Epithelial cell of proximal tubule (primary cell): ENCODE results near the gene SLC25A1. TPM values are rescaled to one million over a fixed set of nuclear protein-coding genes. Genes with fewer than 3 reads are reported as not detected.

Source experiments
- DNase-seq: peaks from one replicate; pipeline ENCODE4 v3.0.0-alpha.2; 2011; ENCODE audit warnings: low read depth
- H3K4me3 ChIP-seq: 2 replicates; pipeline ENCODE4 v1.5.1; 2011; ENCODE audit warnings: low read depth, mild to moderate bottlenecking, low read length
- total RNA-seq: library from RNA; depleted of rRNA; stranded (reverse); fragments of >200 nt; gene quantifications from 2 replicates; pipeline ENCODE4 v1.2.3, GENCODE V29; 2015
- TF ChIP-seq, protein P1 (sequence below): conservative IDR thresholded peaks from 2 replicates; pipeline ENCODE4 v1.5.1; 2012; ENCODE audit warnings: low read depth, mild to moderate bottlenecking, low read length

The SLC25A1 gene
- total RNA-seq, 1 donor from 2014 or later: 168 TPM

DNA sequence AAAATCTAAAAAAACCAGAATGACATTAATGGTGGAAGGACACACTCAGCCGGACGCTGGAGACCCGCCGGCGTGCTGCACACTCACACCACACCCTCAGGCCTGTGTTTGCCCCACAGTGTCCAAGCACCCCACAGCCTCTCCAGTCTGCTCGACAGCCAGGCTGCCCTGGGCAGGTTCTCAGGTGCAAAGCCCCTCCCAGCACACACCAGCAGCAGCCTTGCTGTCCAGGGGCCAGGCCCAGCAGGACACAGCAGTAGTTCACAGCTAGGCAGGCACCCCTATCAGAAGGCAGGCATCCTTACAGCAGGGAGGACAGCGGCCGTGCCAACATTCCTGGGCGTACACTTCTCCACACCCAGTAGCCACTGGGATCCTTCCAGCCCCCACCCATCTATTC, 1.7 kb upstream of the SLC25A1 start:
- DNase-seq: no peak
- TF ChIP-seq, protein P1, sequence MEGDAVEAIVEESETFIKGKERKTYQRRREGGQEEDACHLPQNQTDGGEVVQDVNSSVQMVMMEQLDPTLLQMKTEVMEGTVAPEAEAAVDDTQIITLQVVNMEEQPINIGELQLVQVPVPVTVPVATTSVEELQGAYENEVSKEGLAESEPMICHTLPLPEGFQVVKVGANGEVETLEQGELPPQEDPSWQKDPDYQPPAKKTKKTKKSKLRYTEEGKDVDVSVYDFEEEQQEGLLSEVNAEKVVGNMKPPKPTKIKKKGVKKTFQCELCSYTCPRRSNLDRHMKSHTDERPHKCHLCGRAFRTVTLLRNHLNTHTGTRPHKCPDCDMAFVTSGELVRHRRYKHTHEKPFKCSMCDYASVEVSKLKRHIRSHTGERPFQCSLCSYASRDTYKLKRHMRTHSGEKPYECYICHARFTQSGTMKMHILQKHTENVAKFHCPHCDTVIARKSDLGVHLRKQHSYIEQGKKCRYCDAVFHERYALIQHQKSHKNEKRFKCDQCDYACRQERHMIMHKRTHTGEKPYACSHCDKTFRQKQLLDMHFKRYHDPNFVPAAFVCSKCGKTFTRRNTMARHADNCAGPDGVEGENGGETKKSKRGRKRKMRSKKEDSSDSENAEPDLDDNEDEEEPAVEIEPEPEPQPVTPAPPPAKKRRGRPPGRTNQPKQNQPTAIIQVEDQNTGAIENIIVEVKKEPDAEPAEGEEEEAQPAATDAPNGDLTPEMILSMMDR: no peak
- no peak overlapping the region for H3K4me3 ChIP-seq

DNA sequence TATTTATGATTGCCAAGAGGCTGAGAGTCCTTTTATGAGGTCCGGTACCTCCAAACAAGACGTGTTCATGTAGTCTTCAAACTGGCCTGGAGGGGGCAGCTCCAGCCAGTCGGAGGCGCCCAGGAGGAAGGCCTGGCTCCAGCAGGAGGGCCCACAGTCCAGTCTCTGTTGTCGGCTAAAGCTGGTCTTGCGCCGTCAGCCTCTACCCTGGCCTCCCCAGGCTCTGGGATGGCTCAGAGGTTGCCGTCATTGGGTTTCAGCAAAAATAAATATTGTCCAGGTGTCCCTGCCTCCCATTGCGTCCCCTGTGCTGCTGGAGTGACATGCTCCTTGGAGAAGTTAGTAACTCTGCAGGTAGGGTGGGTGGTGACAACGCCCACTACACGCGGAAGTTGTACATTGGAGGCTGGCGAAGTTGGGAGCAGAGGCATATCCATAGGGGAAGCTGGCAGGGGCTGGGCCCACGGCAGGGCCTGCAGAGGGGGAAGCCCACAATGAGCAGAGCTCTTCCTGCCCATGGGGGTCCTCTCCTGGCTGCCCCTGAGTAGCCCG, 1.0 kb upstream of the SLC25A1 start:
- DNase-seq: peak; percentile 36
- peak overlapping the region; percentile 61 for H3K4me3 ChIP-seq
- TF ChIP-seq, protein P1: peak; percentile 72

DNA sequence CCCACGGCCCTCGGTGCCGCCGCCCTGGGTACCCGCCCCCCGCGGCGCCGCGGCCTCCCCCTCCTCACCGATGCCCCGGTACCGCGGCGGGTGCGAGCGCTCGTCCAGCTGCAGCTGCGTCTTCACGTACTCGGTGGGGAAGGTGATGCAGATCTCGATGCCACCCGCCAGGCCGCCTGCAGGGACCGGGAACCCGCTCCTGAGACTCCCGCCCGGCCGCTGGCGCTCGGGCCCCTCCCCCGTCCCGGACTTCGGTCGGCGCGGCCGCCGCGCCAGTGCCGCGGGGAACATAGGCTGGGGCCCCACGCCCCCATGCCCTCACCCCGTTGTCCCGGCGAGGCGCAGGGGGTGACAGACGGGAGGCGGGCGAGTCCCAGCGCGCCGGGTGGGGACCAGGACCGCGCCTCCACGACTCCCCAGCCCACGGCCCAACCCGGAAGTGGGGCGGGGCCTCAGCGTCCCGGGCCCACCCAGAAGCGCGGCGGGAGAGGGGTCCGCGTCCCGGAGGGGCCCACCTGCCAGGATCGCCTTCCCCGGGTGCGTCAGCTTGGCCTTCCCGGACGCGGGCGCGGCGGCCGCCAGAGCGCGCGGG, 375 bp downstream of the SLC25A1 start:
- no peak for DNase-seq
- TF ChIP-seq, protein P1: no peak
- peak overlapping the region; percentile 86 for H3K4me3 ChIP-seq

DNA sequence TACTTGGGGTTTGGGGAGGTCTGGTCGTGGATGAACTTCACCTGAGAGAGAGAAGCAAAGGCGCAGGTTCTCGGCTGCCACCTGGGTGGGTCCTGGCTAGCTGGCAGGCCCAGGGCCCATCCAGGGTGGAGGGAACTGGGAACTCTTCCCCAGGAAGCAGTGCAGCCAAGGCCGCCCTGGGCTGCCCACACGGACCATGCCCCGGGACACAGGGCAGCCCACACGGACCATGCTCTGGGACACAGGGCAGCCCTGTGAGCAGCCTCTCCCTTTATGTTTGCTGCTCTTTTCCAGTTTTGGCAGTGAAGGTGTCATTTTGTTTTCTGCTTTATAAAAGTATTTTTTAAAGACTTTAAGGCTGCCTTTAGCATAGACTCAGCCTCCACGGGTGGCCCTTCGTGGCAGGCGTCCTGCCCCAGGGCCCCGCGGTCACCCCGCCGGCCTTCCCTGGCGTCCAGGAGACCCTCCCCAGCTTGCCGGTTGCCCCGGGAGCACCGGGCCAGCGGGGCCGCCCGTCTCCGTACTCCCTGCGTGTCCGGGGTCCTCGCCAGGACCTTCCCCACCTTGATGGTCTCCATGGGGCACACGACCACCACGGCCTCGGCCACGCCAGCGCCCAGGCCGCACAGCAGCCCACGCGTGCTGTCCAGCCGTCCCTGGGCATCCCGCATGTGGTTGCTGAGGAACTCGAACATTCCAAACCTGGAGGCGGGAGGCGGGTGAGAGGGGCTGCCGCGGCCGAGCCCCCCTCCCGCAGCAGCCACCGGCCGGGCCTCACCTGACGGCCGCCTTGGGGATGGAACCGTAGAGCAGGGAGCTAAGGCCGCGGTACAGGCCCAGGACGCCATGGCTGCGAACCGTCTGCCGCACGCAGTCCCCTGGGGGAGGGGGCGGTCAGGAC, 1.1 kb downstream of the SLC25A1 start:
- peak overlapping the region; percentile 86 for H3K4me3 ChIP-seq
- TF ChIP-seq, protein P1: no peak
- no peak for DNase-seq

DNA sequence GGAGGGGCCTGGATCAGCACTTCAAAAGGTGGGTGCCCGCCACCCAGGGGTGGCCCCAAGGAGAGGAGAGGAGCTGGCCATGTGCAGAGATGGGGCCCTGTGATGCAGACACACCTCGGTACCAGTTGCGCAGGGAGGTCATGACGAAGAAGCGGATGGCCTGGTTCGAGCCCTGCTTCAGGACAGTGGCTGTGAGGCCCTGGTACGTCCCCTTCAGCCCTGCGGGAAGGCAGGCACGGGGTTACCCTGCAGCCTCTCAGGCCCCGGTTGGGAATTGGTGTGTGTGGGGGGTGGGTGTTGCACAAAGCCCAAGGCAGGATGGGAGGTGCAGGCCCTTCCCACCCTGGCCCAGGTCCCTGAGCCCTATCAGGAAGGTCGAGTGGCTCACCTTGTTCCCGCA, 1.8 kb downstream of the SLC25A1 start:
- peak overlapping the region; percentile 86 for H3K4me3 ChIP-seq
- TF ChIP-seq, protein P1: no peak
- no peak for DNase-seq

DNA sequence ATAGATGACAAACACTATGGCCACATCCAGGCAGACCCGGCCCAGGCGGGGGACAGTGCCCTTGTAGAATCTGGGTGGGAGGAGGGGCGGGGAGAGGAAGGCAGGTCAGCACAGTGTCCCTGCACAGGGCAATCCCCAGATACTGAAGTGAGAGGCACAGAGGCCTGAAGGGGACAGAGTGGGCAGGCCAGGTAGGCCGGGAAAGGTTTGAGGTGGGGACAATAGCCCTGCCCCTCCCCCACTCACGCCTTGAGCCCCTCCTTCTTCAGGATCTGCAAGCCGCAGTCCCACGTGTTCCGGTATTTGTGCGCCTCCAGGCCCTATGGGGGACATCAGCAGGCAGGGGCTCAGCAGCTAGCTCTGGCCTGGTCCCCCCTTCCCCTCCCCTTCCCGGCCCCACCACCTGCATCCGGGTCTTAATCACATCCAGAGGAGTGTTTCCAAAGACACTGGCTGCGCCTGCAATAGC, 2.3 kb downstream of the SLC25A1 start:
- H3K4me3 ChIP-seq: no peak overlapping the region
- no peak for DNase-seq
- TF ChIP-seq, protein P1: no peak
